PC-3 (cell line): Measurements from ENCODE around the gene MIDN.

Experiments
- EZH2phosphoT487 ChIP-seq: fragments of 300-600 bp; sonication (generic); IDR thresholded peaks from 2 replicates; pipeline ENCODE4 v1.6.1; 2018; ENCODE audit warnings: mild to moderate bottlenecking, antibody characterized with exemption, low read length, borderline replicate concordance
- TF ChIP-seq, protein P1 (sequence below): fragments of 300-600 bp; sonication (generic); conservative IDR thresholded peaks from 2 replicates; pipeline ENCODE4 v1.5.1; 2017; ENCODE audit warnings: antibody characterized with exemption, low read depth, mild to moderate bottlenecking, low read length

DNA sequence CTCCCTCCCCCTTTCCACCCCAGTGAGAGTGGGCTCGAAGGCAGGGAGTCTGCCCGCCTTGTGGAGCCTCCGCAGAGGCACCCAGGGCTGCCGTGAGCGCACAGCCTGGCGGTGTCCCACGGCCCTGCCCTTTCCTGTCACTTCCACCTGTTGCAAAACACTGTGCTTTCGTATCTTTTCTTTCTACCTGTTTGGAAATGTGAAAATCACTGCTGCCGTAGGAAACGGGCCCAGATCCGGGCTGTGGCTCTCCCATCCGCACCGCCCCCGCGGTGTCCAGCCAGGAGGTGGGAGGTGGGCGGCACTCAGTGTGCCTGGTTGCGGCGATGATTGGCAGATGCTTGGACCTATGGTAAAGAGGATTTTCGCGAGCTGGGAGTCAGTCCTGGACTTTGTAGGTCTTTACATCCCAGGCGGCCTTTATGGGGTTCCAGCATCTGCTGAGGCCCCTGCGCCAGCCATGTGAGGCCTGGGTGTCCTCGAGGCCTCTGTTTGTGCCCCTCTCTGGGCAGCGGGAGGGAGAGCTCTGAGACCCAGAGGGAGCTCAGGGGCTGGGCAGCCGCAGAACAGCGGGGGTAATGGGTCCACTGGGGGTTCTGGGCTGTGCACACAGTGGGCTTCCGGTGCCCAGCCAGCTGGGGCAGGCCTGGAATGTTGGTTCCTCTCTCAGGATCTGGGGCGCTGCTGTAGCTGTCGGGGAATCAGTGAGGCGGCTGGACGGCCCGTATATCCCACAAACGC, 36.7 kb upstream of the MIDN start:
- TF ChIP-seq, protein P1, sequence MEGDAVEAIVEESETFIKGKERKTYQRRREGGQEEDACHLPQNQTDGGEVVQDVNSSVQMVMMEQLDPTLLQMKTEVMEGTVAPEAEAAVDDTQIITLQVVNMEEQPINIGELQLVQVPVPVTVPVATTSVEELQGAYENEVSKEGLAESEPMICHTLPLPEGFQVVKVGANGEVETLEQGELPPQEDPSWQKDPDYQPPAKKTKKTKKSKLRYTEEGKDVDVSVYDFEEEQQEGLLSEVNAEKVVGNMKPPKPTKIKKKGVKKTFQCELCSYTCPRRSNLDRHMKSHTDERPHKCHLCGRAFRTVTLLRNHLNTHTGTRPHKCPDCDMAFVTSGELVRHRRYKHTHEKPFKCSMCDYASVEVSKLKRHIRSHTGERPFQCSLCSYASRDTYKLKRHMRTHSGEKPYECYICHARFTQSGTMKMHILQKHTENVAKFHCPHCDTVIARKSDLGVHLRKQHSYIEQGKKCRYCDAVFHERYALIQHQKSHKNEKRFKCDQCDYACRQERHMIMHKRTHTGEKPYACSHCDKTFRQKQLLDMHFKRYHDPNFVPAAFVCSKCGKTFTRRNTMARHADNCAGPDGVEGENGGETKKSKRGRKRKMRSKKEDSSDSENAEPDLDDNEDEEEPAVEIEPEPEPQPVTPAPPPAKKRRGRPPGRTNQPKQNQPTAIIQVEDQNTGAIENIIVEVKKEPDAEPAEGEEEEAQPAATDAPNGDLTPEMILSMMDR, result no peak
- no peak for TF ChIP-seq EZH2phosphoT487
